Fibroblast of mammary gland (primary cell): ENCODE measurements around the gene KIF16B.
A peak's percentile ranks its signal among the peaks of the same experiment; 100 is the strongest.

Source experiments
- DNase-seq: peaks from one replicate; pipeline ENCODE4 v3.0.0-alpha.2; 2010; ENCODE audit warnings: low read depth
- H3K4me3 ChIP-seq: 2 replicates; pipeline ENCODE4 v1.5.1; 2011; ENCODE audit warnings: low read depth, mild to moderate bottlenecking, low read length, moderate library complexity; ENCODE audit not compliant: control insufficient read depth
- CTCF ChIP-seq: conservative IDR thresholded peaks from 2 replicates; pipeline ENCODE4 v1.5.1; 2011; ENCODE audit warnings: low read depth, low read length, inconsistent platforms; ENCODE audit not compliant: control insufficient read depth, insufficient read depth

Gene KIF16B

GRCh38 chr20:16488616-16489015 lies 84.6 kb downstream of the KIF16B start:
- H3K4me3 ChIP-seq: no peak overlapping the region
- no peak for TF ChIP-seq CTCF
- no peak for DNase-seq

GRCh38 chr20:16488086-16488485 lies 85.2 kb downstream of the KIF16B start:
- no peak for DNase-seq
- TF ChIP-seq CTCF: no peak
- no peak overlapping the region for H3K4me3 ChIP-seq

GRCh38 chr20:16486532-16486931 lies 86.7 kb downstream of the KIF16B start:
- TF ChIP-seq CTCF: no peak
- DNase-seq: no peak
- no peak overlapping the region for H3K4me3 ChIP-seq

GRCh38 chr20:16485401-16485800 lies 87.8 kb downstream of the KIF16B start:
- DNase-seq: peak; percentile 64
- TF ChIP-seq CTCF: no peak
- H3K4me3 ChIP-seq: no peak overlapping the region

GRCh38 chr20:16483024-16483423 lies 90.2 kb downstream of the KIF16B start:
- DNase-seq: no peak
- no peak for TF ChIP-seq CTCF
- no peak overlapping the region for H3K4me3 ChIP-seq

- DNase-seq: no peak
- H3K4me3 ChIP-seq: no peak overlapping the region
- no peak for TF ChIP-seq CTCF
Observed at GRCh38 chr20:16481977-16482376, 91.3 kb downstream of the KIF16B start.

GRCh38 chr20:16479666-16480065 lies 93.6 kb downstream of the KIF16B start:
- no peak for TF ChIP-seq CTCF
- H3K4me3 ChIP-seq: no peak overlapping the region
- no peak for DNase-seq
